ENCODE measurements around the gene APBB1IP.

APBB1IP gene

DNA sequence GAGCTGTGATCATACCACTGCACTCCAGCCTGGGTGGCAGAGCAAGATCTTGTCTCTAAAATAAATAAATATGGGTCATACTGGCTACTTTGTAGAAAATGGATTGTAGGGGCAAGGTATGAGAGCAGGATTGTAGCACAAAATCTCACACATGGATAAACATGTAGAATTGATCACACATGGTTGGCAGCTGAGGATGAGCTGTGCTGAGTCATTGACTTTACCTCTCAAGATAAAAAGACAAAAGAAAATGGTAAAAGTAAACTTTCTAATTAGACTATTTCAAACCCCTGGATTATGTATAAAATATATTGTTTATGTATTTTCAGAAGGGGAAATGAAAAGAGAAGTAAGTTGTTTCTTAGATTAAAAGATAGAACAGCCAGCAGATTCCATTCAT, 69.3 kb downstream of the APBB1IP start:
- DNase-seq (ENCODE audit: low read depth in 2 of 2), result no peak

DNA sequence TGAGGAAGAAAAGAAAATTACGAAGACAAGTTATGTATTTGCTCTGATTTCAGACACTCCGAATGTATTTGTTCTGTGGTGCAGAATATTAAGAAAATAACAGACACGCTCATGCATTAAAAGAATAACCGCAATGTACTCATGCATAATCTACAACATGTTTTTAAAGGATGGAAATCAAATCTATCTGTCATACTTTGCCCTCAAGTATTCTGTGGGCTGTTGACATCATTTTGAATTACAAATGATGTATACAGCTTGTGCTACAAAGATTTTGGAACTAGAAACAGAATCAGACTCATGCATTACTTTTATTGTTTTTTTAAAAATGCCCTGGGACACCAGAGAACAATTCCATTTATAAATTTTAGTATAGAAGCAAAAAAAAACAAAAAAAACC, 69.9 kb downstream of the APBB1IP start:
- no peak for DNase-seq (ENCODE audit: low read depth in 2 of 2)

DNA sequence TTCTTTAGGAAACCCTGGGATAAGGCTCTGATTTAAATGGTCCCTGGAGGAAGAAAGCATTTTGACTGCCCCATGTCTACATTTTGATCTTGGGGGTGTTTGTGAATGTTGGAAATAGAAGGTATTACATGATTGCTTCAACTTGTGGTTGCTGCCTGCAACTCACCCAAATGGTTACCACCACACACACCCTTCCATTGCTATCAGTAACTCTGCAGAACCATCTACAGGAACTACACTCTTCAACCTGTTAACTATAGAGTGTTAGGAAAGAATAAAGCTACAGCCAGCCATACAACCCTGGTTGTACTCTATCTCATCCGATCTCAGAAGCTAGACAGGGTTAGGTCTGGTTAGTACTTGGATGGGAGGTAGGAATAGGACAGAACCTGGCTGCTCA, 71.2 kb downstream of the APBB1IP start:
- DNase-seq (ENCODE audit: low read depth in 2 of 2), result no peak

DNA sequence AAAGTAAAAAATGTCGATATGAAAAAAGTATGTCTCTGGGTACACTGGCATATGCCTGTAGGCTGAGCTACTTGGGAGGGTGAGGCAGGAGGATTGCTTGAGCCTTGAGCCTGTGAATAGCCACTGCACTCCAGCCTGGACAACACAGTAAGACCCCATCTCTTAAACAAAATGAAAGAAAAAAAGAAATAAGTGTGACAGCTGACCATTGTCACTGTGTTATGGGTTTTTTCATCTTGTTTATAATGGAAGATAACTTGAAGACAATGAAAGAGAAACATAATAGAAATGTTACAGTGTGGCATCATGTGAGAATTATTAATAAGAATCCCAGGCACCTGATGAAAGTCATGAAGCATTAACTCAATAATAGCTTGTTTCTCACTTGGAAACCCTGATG, 75.0 kb downstream of the APBB1IP start:
- no peak for DNase-seq (ENCODE audit: low read depth in 2 of 2)

DNA sequence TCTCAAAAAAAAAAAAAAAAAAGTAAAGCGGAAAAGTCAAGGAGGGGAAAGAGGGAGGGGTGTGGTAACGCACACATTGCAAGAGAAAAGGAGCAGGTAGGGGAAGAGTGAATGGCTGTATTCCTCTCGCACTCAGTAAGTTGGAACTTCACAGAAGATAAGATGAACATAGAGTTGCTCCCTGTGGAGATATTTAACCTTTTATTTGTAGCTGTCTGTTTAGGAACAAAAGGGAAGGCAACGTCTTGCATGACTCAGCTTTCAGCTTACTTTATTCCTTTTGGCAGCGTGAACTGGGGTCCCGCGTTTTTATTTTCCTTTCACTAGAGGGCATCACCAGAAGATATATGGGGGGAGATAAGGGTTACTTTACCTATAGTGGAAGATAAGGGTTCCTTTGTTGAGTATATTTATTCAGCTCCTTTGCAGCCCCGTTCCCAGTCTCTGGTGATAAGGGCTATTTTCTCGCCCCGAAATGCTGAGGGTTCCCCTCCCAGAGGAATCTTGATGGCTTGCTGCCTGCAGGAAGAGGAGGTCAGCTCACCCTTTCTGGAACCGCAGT, 78.5 kb downstream of the APBB1IP start:
- no peak for DNase-seq (ENCODE audit: low read depth in 2 of 2)

DNA sequence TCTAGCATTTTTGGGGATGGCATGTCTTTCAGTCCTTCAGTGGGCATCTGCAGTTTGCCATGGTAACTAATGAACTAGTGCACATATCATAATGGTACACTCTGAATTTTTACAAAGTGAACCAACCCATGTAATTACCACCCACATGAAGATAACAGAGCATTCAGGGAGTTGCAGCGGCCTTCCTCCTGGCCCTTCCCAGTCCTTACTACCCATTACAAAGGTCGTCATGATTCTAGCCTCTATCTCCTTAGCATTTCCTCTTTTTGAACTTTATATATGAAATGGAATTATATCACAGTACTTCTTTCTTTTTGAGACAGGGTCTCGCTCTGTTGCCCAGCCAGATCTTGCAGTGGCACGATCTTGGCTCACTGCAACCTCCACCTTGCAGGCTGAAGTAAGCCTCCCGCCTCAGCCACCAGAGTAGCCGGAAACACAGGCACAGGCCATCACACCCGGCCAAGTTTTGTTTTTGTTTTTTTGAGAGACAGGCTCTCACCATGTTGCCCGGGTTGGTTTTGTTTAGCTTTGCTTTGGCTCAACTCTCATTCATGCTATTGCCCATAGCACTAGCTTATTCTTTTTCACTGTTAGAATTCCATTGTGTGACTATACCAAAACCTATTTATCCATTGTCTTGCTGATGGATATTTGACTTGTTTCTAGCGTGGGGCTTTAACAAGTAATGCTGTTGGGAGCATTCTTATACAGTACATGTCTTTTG, 79.2 kb downstream of the APBB1IP start:
- no peak for DNase-seq (ENCODE audit: low read depth in 2 of 2)

DNA sequence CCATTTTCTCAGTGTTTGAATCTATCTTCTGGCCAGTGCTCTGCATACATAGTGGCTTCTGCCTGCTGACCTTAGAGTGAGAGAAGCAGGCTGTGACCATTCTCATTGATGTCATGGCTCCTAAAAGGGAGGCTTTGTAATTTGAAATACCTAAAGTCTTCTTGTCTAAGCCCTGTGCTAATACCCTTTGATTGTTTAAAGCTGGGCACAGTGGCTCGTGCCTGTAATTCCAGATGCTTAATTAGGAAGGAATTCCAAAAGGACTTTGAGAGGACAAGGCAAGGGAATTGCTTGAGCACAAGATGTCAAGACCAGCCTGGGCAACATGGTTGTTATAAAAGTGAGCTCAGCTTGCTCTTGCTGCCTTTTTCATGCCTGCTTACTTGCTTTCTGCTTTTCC, 81.7 kb downstream of the APBB1IP start:
- DNase-seq (ENCODE audit: low read depth in 2 of 2), result no peak

DNA sequence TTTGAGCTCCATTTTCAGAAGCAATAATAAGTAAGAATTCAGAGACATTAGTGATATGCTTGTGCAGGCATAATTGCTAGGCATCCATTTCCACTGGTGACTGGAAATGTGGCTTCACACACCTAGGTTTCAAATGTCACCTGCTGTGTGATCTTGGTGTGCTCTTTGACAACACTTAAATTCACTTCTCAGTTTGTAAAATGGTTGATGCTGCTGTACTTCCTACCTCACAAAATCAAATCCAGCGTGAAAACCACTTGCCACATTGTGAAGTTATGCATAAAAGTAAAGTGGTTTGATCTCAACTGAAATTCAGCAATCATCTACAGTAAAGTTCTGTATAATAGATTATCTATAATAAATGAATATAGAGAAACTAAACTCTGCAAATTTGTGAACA, 82.4 kb downstream of the APBB1IP start:
- DNase-seq (ENCODE audit: low read depth in 2 of 2), result no peak

DNA sequence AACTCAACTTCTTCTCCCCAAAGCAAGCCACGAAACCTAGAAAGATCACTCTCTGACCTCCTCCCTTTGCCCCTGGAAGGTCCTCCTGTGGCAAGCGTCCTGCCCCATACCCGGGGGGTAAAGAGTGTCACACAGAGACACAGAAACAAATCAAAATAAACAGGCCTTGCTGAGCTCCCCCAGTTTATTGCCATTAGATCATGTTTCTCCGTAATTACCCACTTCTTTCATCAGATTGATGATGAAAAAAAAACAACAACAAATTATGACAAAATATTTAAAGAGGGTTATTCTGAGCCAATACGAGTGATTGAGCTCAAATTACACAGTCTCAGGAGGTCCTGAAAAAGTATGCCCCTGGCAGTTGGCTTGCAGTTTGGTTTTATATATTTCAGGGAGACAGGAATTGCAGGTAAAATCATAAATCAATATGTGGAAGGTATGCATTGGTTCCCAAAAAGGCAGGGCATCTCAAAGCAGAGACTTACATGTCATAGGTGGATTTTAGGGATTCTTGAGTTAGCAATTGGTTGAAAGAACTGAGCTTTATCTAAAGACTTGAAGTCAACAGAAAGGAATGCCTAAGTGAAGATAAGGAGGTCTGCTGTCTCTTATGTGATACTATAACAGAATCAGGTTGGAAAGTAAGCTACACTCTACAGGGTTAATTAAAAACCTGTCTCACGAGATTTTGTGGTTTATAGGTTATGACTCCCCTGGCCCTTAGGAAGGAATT, 86.2 kb downstream of the APBB1IP start:
- DNase-seq (ENCODE audit: low read depth in 2 of 2), result no peak

DNA sequence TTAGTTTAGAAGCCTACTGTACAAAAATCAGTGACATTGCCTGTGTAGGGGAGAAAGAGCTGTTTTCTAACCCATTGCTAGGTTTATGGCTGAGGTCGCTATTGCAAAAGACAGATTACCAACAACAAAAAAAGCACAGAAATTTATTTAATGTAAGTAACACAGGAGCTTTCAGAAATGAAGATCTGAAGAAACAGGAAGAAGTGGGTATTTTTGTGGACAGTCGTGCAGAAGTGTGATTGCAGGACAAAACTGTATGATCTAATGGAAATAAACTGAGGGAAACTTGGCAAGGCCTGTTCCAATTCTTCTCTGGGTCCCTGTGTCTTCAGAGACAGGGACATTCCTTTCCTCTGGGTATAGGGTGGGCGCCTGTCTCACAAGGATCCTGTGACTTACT, 87.4 kb downstream of the APBB1IP start:
- no peak for DNase-seq (ENCODE audit: low read depth in 2 of 2)

DNA sequence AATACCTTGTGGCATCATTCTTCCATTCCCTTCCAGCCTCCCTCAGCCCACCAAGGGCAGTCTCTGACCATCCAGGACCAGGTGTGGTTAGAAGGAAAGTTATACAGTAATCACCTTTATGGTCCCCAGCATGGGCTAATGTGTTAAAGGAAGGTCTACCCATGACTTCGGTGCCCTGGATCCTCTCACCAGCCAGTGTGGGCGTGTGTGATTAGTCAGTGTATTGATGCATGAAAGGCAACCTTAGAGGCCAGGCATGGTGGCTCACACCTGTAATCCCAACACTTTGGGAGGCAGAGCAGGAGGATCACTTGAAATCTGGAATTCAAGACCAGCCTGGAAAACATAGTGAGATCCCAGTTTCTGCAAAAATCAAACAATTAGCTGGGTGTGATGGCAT, 88.9 kb downstream of the APBB1IP start:
- no peak for DNase-seq (ENCODE audit: low read depth in 2 of 2)

DNA sequence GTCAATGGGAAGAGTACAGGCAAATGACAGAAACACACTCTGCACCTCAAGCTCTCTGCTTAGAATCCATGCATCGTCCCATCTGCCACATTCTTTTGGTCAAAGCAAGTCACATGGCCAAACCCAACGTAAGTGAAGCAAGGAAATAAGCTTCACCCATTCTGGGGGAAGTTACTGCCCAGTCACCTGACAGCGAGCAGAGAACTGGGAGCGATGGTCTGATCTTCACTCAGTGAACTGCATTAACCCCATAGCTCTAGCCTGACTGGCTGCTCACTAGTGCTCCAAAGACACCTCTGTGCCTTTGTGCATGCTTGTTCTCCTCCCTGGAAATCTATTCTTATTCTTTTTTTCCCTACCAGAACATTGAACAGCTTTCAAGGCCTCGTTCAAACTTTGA, 89.9 kb downstream of the APBB1IP start:
- DNase-seq (ENCODE audit: low read depth in 2 of 2), result no peak

DNA sequence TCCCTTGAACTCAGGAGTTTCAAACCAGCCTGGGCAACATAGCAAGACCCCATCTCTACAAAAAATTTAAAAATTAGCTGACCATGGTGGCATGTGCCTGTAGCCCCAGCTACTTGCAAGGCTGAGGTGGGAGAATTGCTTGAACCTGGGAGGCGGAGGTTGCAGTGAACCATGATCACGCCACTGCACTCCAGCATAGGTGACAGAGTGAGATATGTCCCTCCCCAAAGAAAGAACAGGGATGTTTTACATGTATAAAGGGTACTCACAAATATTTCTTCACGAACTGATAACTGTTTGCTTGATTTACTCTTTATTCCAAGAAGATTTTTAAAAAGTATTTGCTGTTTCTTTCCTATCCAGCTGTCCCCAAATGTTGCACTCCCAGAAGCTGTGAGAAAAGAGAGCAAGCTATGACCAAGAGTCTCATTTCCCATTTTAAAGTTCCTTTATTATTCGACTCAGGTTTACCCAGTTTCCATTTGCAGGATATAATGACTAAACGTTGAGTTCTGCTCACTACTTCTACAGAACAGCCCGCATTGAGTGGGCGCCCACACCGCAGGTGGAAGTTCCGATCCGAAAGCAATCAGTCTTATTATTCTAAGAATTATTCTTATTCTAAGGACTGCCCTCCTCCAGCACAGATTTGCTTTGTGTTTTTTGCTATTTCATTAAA, 90.7 kb downstream of the APBB1IP start:
- no peak for DNase-seq (ENCODE audit: low read depth in 2 of 2)

DNA sequence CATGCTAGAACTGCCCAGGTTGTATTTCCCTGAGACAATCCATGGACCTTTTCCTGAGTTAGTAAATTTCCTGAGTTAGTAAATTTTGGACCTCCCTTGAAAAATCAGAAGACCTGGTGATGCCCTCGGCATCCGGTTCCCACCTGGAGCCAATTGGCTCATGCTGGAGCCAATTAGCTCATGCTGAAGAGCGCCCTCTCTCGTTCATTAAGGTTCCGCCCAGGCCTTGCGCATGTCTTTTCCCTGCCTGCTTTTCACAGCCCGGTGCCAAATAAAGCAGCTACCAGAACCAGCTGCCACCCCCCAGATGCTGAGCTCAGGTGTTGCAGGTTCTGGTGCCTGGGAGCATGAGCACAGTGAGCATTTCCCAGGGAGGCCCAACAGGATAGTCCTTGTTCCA, 96.2 kb downstream of the APBB1IP start:
- DNase-seq (ENCODE audit: low read depth in 2 of 2), result no peak

DNA sequence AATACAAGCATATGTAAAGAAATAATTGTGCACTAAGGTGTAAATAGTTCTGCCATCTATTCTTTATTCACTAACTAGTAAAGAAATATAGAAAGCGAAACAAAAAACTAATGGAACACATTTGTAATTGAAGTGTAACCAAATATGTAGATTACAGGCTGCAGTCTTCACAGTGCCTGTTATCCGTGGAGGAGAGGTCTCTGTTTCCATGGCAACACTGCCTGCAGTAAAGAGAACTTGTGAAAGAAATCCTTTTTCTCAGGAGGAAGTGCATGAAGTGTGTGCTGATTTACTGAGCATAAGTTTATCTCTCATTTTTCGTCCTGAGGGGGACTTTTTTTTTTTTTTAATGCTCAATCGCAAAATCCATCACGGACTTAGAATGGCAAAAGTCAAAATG, 102.5 kb downstream of the APBB1IP start:
- DNase-seq (ENCODE audit: low read depth in 2 of 2), result no peak

DNA sequence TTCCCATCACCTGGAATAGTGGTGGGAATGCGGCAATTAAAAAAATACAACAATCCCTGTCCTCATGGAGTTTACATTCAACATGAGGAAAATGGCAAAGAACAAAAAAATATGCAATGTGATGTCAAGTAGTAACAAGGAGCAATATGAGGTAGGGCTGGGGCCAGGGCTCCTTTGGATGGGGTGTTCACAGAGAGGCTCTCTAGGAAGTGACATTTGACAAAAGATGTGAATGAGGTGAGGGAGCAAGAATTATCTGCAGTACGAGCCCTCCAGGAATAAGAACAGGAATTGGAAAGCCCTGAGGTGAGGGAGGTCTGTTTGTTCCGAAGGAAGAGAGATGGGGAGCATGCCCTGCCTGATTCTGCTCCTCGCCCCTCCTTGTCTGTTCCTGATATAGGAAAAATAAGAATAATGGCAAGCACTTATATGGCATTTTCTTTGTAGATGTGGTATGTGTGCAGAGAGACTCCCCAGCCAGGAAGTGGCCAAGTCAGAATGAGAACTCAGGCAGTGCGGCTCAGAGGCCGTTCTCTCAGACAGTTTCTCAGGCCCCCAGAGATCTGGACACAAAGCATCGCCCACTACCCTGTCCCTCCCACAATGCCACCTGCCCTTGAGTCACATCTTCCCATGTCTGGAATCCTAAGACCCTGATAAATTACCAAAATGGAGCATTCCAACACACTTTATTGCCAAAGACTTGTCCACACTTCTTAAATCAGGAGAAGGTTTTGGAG, 105.6 kb downstream of the APBB1IP start:
- no peak for DNase-seq (ENCODE audit: low read depth in 2 of 2)

DNA sequence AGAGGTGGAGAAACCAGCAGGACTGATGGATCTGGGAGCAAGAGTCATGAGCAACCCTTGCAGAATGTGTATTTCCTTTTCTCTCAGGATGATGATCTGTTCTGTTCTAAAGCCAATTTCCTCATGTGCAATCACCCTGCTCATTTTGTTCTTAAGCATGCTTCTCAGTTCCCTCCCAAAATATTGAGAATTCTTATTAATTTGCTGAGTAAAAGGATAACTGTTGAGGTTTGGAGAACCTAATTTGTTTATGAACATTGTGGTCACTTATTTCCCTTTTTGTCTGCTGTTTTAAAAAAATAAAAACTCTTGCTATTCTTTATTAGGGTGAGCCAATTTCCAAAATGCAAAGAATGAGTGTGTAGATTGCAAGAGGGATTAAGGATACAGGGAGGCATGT, 106.8 kb downstream of the APBB1IP start:
- no peak for DNase-seq (ENCODE audit: low read depth in 2 of 2)

DNA sequence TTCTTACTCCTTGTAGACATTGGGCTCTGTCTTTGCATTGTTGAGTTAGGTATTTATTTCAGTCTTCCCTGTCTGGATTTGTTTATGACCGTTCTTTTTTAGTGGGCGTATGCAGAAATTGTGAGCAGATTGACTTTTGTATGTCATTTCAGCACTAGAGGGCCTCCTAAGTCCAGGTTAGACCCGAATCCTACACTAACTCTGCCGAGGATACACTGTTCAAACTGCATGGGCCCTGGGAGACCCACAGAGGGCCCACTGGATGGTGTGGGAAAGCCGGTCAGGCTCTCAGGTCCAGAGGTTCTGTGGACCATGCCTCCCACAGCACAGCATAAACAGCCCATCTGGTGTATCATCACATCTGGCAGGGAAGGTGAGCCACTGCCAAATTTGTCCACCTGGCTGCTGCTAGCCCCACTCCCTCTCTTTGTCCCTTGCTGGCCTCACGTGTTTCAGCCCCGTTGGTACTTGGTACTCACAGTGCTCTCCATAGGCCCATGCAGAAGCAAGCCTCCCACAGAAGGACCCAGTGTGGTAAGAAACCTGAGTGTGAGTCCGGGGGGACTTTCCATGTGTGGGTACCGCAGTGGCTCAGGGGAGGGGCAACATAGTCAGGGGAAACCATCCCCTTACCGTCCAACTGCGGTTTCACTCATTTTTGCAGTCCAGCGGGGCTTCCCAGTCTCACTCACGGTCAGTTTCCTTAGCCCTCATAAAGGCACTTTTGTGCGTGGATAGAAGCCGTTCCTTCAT, 112.8 kb downstream of the APBB1IP start:
- no peak for DNase-seq (ENCODE audit: low read depth in 2 of 2)

DNA sequence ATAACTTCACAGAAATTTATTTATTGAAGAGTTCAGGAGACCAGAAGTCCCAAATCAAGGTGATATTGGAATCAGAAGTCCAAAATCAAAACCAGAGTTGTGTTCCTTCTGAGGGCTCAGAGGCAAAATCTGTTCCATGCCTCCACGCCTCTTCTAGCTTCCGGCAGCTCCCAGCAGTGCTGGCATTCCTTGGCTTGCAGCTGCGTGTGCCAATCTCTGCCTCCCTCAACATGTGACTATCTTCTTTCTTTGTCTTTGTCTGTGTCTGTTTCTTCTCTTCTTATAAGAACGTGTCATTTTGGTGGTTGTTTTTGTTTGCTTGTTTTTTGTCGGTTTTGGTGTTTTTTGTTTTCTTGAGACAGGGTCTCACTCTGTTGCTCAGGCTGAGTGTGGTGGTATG, 116.1 kb downstream of the APBB1IP start:
- DNase-seq (ENCODE audit: low read depth in 2 of 2), result no peak

DNA sequence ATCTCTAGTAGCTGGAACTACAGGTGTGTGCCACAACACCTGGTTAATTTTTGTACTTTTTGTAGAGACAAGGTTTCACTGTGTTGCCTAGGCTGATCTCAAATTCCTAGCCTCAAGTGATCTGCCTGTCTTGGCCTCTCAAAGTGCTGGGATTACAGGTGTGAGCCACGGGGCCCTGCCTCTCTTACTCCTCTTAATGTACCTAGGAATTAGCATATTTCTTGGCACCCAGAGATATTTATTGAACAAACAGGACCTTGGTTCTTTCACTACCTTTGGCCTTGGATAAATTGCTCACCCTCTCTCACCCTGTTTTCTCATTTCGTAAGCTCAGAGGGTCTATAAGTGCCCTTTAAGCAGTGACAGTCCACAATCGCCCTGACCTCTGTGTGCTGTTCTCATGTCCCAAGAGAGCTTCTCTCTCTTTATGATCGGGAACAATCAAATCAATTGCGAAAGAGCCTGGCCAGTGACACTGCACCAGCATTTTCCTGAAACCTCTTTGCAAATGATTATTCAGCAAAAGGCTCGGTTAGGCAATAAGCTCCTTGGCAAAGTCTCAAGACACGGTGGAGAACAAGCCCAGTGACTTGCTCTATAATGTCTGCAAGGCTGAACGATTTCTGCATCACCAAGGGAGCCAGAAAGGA, 117.7 kb downstream of the APBB1IP start:
- DNase-seq (ENCODE audit: low read depth in 2 of 2), result no peak
